ENCODE measurements around the gene ARL5A.

GRCh38 chr2:151769606-151770005 lies 58.6 kb downstream of the ARL5A start:
- TF ChIP-seq CTCF (IDR thresholded peaks at IDR 0.05) (no peak), POLR2A (IDR thresholded peaks at IDR 0.05) (no peak)
